ENCODE results near the gene TFPT.

Gene TFPT

DNA sequence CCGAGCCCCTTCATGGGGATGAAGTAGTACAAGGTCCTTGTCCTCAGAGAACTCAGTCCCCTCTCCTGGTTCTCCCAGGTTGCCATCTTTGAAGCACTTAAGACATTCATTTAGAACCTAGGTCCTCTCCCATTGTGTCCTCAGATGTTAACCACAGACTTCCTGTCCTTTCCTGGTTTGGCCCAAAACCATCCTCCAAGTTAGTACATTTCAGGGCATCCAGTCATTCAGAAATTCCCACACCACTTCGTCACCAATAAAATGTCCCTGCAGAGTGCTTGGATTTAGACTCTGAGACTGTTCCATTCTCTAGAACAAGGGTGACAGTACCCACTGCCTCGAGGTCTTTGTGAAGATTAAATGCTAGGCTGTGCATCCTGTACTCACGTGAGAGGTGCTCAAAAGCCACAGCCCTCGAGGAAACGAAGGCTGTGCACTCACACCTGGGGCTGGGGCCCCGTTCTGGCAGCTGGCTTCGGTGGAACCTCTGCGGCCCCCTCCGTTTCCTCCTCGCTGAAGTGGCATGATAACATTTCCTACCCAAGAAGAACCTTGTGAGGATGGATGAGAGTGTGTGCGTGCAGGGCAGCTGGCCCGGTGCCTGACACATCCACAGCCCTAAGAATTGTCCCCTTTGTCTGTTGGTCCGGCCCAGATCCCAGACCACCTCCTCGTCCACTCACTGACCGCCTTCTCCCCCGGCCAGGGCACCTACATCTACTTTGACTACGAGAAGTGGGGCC is 39.3 kb upstream of the TFPT start:
- no peak for DNase-seq (ENCODE audit: low read depth)
- TF ChIP-seq, protein P1, sequence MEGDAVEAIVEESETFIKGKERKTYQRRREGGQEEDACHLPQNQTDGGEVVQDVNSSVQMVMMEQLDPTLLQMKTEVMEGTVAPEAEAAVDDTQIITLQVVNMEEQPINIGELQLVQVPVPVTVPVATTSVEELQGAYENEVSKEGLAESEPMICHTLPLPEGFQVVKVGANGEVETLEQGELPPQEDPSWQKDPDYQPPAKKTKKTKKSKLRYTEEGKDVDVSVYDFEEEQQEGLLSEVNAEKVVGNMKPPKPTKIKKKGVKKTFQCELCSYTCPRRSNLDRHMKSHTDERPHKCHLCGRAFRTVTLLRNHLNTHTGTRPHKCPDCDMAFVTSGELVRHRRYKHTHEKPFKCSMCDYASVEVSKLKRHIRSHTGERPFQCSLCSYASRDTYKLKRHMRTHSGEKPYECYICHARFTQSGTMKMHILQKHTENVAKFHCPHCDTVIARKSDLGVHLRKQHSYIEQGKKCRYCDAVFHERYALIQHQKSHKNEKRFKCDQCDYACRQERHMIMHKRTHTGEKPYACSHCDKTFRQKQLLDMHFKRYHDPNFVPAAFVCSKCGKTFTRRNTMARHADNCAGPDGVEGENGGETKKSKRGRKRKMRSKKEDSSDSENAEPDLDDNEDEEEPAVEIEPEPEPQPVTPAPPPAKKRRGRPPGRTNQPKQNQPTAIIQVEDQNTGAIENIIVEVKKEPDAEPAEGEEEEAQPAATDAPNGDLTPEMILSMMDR (IDR thresholded peaks at IDR 0.05; ENCODE audit: control insufficient read depth, extremely low read depth, insufficient read depth): no peak
- no peak overlapping the region for H3K4me3 ChIP-seq (ENCODE audit: low read depth, low read length)

DNA sequence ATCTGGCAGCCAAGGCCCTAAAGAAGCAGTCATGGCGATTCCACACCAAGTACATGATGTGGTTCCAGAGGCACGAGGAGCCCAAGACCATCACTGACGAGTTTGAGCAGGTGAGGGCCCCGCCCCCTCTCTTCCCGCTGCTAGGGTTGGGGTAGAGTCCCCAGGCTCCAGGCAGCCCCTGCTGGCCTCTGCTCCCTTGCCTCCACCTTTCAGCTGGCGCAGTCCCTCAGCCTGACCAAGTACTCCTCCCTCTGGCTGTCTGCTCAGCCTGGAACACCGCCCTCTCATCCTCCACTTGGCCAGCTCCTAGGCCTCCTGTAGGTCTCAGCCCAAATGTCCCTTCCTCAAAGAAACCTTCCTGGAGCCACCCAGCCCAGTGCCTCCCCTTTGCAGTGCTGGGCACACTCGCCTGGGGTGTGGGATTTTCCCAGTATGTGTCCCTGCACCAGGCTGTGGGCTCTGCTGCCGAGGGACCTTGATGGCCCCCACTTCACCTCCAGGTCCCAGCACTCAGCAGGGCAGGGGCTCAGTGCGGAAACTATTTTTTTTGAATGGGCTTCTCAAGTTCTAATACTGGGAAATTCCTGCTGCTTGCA is 38.4 kb upstream of the TFPT start:
- TF ChIP-seq, protein P1 (IDR thresholded peaks at IDR 0.05; ENCODE audit: control insufficient read depth, extremely low read depth, insufficient read depth): no peak
- no peak for DNase-seq (ENCODE audit: low read depth)
- no peak overlapping the region for H3K4me3 ChIP-seq (ENCODE audit: low read depth, low read length)

DNA sequence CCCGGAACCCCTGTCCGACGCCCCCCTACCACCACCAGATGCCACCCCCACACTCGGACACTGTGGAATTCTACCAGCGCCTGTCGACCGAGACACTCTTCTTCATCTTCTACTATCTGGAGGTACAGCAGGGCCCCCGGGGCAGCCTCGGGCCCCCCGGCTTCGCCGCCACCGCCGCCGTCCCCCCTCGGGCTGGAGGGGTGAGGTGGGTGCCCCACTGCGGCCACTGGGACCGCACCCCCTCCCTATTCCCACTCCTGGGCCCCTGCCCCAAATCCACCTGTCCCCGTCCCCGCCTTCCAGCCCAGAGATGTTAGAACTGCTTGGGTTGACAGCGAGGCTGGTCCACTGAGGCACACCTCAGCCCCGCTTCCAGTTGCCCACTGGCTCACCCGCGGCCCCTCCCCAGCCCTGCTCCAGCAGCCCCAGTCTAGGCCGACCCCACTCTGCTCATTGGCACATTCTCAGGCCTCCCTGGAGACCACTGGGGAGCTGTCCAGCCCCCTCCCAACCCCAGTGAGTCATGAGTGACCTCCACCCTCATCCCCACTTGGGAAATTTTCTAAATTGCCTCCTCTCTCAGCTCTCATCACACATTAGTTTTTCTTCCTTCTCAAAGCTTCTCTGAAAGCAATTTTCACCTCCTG is 37.5 kb upstream of the TFPT start:
- TF ChIP-seq, protein P1 (IDR thresholded peaks at IDR 0.05; ENCODE audit: control insufficient read depth, extremely low read depth, insufficient read depth): no peak
- no peak for DNase-seq (ENCODE audit: low read depth)

DNA sequence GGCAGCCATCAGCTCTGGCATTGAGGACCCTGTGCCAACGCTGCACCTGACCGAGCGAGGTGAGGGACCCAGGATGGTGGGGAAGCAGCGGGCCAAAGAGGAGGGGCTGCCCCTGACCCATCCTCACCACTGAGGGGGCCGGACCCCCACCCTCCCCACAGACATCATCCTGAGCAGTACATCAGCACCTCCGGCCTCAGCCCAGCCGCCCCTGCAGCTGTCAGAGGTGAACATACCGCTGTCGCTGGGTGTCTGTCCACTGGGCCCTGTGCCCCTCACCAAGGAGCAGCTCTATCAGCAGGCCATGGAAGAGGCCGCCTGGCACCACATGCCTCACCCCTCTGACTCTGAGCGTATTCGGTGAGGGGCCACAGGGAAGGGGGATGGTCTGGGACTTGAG is 36.8 kb upstream of the TFPT start:
- TF ChIP-seq, protein P1 (IDR thresholded peaks at IDR 0.05; ENCODE audit: control insufficient read depth, extremely low read depth, insufficient read depth): no peak
- no peak overlapping the region for H3K4me3 ChIP-seq (ENCODE audit: low read depth, low read length)
- DNase-seq (ENCODE audit: low read depth): no peak

More for the DNA sequence above, 37.5 kb upstream of the TFPT start:
- no peak overlapping the region for H3K4me3 ChIP-seq (ENCODE audit: low read depth, low read length)

DNA sequence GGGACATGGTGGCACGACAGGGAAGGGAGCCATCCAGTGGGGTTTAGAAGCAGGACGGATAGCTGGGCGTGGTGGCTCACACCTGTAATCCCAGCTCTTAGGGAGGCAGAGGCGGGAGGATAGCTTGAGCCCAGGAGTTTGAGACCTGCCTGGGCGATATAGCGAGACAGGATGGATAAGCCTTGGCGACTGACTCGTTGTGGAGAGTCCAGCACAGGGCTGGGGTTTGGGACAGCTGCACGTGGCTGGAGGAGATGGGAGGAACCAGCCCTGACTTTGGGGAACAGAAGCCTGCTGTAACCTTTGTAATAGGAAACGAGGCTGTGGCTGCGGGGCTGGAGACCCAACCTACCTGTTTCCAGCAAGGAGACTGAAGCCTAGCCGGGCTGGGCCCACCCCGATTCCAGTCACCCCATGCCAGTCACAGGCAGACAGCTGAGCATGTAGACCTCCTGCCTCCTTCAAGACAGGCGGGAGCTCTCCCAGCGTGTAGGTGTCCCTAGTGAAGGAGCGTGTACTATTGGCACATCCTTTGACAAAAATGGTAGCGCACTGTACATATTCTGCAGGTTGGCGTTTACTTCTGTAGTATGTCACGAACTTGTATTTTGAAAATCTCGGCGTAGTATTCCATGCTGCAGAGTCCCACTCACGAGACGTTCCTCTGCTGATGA is 36.0 kb upstream of the TFPT start:
- TF ChIP-seq, protein P1 (IDR thresholded peaks at IDR 0.05; ENCODE audit: control insufficient read depth, extremely low read depth, insufficient read depth): no peak
- H3K4me3 ChIP-seq (ENCODE audit: low read depth, low read length): no peak overlapping the region
- no peak for DNase-seq (ENCODE audit: low read depth)

DNA sequence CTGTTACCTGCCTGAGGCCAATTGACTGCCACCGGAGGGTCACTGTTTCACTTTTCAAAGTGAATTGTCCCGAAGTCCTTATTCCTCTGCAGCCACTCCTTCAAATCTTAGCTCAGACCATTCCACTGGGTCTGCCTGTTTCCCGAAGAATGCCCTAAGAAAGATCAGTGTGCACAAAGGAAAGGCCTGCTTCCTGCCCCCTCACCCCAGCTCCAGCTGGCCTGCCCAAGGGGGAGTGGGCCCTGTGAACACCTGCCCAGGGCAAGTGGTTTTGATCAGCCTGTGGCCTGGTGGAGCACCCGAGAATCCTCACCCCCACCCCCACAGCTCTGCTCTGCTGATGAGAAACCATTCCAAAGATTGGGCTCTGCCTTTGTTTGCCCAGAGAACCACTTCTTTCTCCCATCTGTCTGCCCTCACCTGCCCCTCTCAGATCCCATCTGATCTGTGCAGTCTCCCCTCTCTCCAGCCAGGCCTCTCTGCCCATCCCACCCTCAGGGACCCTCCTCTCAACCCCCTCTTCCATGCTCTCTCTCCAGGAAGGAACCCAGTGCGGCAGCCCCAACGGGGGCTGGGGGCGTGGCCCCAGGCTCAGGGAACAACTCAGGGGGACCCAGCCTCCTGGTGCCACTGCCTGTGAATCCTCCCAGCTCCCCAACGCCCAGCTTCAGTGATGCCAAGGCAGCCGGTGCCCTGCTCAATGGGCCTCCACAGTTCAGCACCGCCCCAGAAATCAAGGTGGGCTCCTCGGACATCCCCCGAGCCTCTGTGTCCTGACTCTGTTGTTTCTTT is 33.8 kb upstream of the TFPT start:
- TF ChIP-seq, protein P1 (IDR thresholded peaks at IDR 0.05; ENCODE audit: control insufficient read depth, extremely low read depth, insufficient read depth): no peak
- DNase-seq (ENCODE audit: low read depth): no peak
- H3K4me3 ChIP-seq (ENCODE audit: low read depth, low read length): no peak overlapping the region

Measured in LNCaP clone FGC (cell line).